ENCODE measurements around the gene ARHGAP4. TPM values are rescaled to one million over a fixed set of nuclear protein-coding genes. Genes with fewer than 3 reads are reported as not detected.

Gene ARHGAP4
- total and polyA plus RNA-seq, 2 of the 4 experiments (the other 2 are of a cell fraction) = 0.18 to 0.72 TPM

- Histone ChIP-seq H2AK9ac (replicated peaks; ENCODE audit: low read depth, low read length, poor library complexity) (no peak overlapping the region), H4K20me1 (ENCODE audit: insufficient read depth, low read length) (no peaks in the 10 kb centered on the region), H2AK5ac (ENCODE audit: low read depth, low read length) (no peak overlapping the region), H2BK15ac (ENCODE audit: low read depth, low read length) (no peak overlapping the region), H3K79me1 (ENCODE audit: low read depth in 1 of 2, low read length in 2 of 2) (no peaks in the 10 kb centered on the region), H2BK20ac (ENCODE audit: low read depth, low read length) (no peak overlapping the region), H3K9ac (ENCODE audit: low read depth, low read length) (no peak overlapping the region), H3K4ac (ENCODE audit: low read depth, low read length) (no peak overlapping the region), H3K9me3 (ENCODE audit: control insufficient read depth, insufficient read depth, low read length) (no peaks in the 10 kb centered on the region; the same call in 1 of the 2 replicates), H3K9me1 (ENCODE audit: insufficient read depth, low read length) (no peaks in the 10 kb centered on the region), H3K4me1 (ENCODE audit: control insufficient read depth, insufficient read depth, low read length) (no peaks in the 10 kb centered on the region), H4K91ac (ENCODE audit: insufficient read depth, low read depth, low read length) (no peak overlapping the region), H2BK5ac (ENCODE audit: low read depth, low read length, poor library complexity, severe bottlenecking) (no peak overlapping the region), H3K56ac (ENCODE audit: extremely low read depth, insufficient read depth, low read length) (no peak overlapping the region), H2AFZ (replicated peaks; ENCODE audit: low read length, poor library complexity) (no peak overlapping the region), H3K4me2 (ENCODE audit: low read depth, low read length) (no peak overlapping the region), H2BK120ac (ENCODE audit: low read depth, low read length) (no peak overlapping the region), H3K14ac (replicated peaks; ENCODE audit: low read depth, low read length) (no peak overlapping the region), H4K5ac (ENCODE audit: low read depth, low read length) (no peak overlapping the region), H3K36me3 (ENCODE audit: control insufficient read depth, insufficient read depth, low read length) (no peaks in the 10 kb centered on the region), H3K18ac (ENCODE audit: low read depth, low read length) (no peak overlapping the region), H4K8ac (ENCODE audit: low read depth in 2 of 2, low read length in 2 of 2) (no peak overlapping the region), H3K4me3 (ENCODE audit: insufficient read depth, low read depth, low read length) (no peak overlapping the region), H3K23ac (ENCODE audit: low read depth, low read length) (no peak overlapping the region), H3K27me3 (ENCODE audit: control insufficient read depth, insufficient read depth, low read length) (peaks cover 67% of the 10 kb centered on the region), H3K27ac (ENCODE audit: insufficient read depth, low read length) (no peak overlapping the region)
- ATAC-seq (ENCODE audit: low read depth) (no peak), DNase-seq (no peak)
- dilution Hi-C loops (cut with HindIII; ENCODE audit: low sequenced_read_pairs, unreplicated experiment) (no loop called here), in situ Hi-C loops (cut with MboI; ENCODE audit: low sequenced_read_pairs) (no loop called here), intact Hi-C loops (cut with micrococcal nuclease) (no loop called here)
- WGBS, 2 experiments (ENCODE audit: extremely low coverage in 2 of 2, insufficient read length in 1 of 2) = 62% methylated on average over 2 of the region's 13 CpGs; no CpG with 5 or more reads in 1 of the 2 experiments
- ChIA-PET POLR2A (ENCODE audit: unreplicated experiment) (no interaction called here), CTCF (no interaction called here)
- TF ChIP-seq RCOR1 (IDR thresholded peaks at IDR 0.05; ENCODE audit: insufficient replicate concordance, low read length) = no peak
- no peak for TF ChIP-seq RAD21 (IDR thresholded peaks at IDR 0.05; ENCODE audit: low read length)
- TF ChIP-seq MAFK (IDR thresholded peaks at IDR 0.05; ENCODE audit: low read depth, low read length) = no peak
- TF ChIP-seq RFX5 (IDR thresholded peaks at IDR 0.05; ENCODE audit: low read depth, low read length) = no peak
- TF ChIP-seq, protein P1, sequence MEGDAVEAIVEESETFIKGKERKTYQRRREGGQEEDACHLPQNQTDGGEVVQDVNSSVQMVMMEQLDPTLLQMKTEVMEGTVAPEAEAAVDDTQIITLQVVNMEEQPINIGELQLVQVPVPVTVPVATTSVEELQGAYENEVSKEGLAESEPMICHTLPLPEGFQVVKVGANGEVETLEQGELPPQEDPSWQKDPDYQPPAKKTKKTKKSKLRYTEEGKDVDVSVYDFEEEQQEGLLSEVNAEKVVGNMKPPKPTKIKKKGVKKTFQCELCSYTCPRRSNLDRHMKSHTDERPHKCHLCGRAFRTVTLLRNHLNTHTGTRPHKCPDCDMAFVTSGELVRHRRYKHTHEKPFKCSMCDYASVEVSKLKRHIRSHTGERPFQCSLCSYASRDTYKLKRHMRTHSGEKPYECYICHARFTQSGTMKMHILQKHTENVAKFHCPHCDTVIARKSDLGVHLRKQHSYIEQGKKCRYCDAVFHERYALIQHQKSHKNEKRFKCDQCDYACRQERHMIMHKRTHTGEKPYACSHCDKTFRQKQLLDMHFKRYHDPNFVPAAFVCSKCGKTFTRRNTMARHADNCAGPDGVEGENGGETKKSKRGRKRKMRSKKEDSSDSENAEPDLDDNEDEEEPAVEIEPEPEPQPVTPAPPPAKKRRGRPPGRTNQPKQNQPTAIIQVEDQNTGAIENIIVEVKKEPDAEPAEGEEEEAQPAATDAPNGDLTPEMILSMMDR (conservative IDR thresholded peaks at IDR 0.05; ENCODE audit: low read depth, low read length) = no peak
- no TSS peak for BruUV-seq (replicated peaks)
Measured at GRCh38 chrX:153883163-153883843, 42.8 kb downstream of the ARHGAP4 start.

Data from IMR-90 (cell line).